Gastrocnemius medialis (tissue), 4 donors: ENCODE results near the gene SCARB2. TPM values are rescaled to one million over a fixed set of nuclear protein-coding genes. Genes with fewer than 3 reads are reported as not detected.

Experiments used
- ATAC-seq, 2 donors: fragments of 150-250 bp; one replicate each; pipeline ENCODE4 v1.9.1; 2016
- DNase-seq, 2 donors: peaks; one replicate each; pipeline ENCODE4 v3.0.0-alpha.2; 2019
- H3K27ac ChIP-seq, 4 donors: fragments of 200-600 bp; sonication (generic); 1 replicate in 1 of 4; 2 replicates in 3 of 4; pipeline ENCODE4 v1.5.1; 2016 to 2018; ENCODE audit warnings: mild to moderate bottlenecking in 2 of 4, moderate library complexity in 1 of 4
- H3K27me3 ChIP-seq, 3 donors: fragments of 200-600 bp; sonication (generic) in 2 of 3; 1 replicate in 1 of 3; 2 replicates in 2 of 3; pipeline versions ENCODE4 v1.5.1 to v1.6.0; 2016 to 2019; ENCODE audit warnings: mild to moderate bottlenecking in 1 of 3, moderate library complexity in 1 of 3
- H3K36me3 ChIP-seq, 2 donors: fragments of 200-600 bp; sonication (generic) in 1 of 2; one replicate each; pipeline ENCODE4 v1.5.1; 2017 to 2018
- H3K4me1 ChIP-seq, 2 donors: fragments of 200-600 bp; sonication (generic) in 1 of 2; one replicate each; pipeline ENCODE4 v1.5.1; 2016 to 2017; ENCODE audit warnings: mild to moderate bottlenecking in 2 of 2
- H3K4me3 ChIP-seq, 4 donors: fragments of 200-600 bp; sonication (generic) in 3 of 4; 1 replicate in 1 of 4; 2 replicates in 3 of 4; pipeline ENCODE4 v1.5.1; 2016 to 2019; ENCODE audit warnings: mild to moderate bottlenecking in 2 of 4
- H3K9me3 ChIP-seq, 3 donors: fragments of 200-600 bp; sonication (generic) in 2 of 3; 1 replicate in 1 of 3; 2 replicates in 2 of 3; pipeline ENCODE4 v1.5.1; 2016 to 2019
- CTCF ChIP-seq, 5 experiments: fragments of 450-650 bp in 3 of 5; fragments of 200-600 bp in 2 of 5; sonication (generic) in 2 of 5; IDR thresholded peaks in 4 of 5; conservative IDR thresholded peaks in 1 of 5; 1 replicate in 4 of 5; 2 replicates in 1 of 5; pipeline ENCODE4 v1.5.1; 2016 to 2019; ENCODE audit warnings: antibody characterized with exemption in 5 of 5, mild to moderate bottlenecking in 3 of 5, moderate library complexity in 3 of 5
- POLR2A ChIP-seq, 2 donors: fragments of 450-650 bp; IDR thresholded peaks; one replicate each; pipeline ENCODE4 v1.6.1; 2017; ENCODE audit warnings: antibody characterized with exemption in 2 of 2, mild to moderate bottlenecking in 2 of 2, moderate library complexity in 2 of 2
- in situ Hi-C, 4 donors: fragments of 200-750 bp; cut with MboI; loops; one replicate each; pipeline versions ENCODE4 v1.15.0 to v1.8.0; 2017; ENCODE audit warnings: low sequenced_read_pairs in 4 of 4
- intact Hi-C: fragments of 100-400 bp; cut with DNase I; formaldehyde crosslinking; loops from one replicate; pipeline ENCODE4 v1.15.1; 2023; ENCODE audit warnings: low total_unique reads
- total RNA-seq, 4 donors: library from RNA; depleted of rRNA; stranded (reverse); fragments of >200 nt; gene quantifications; one replicate each; pipeline versions ENCODE4 v1.1.0 to v1.2.3, GENCODE V29; 2016

SCARB2 gene
- total RNA-seq, 4 donors from 2014 or later = 91.3 to 292 (median 186) TPM

- H3K36me3 ChIP-seq = no peaks in the 10 kb centered on the region
- H3K27ac ChIP-seq = peak overlapping the region in 2 of 4 donors; percentile 12 to 92
- no peak for TF ChIP-seq POLR2A (IDR thresholded peaks at IDR 0.05)
- no peak for TF ChIP-seq CTCF (IDR thresholded peaks at IDR 0.05 in 4 of 5, conservative IDR thresholded peaks at IDR 0.05 in 1 of 5)
- ATAC-seq (no peak), DNase-seq (no peak)
- H3K4me1 ChIP-seq = peaks cover 18 to 37% of the 10 kb centered on the region in 2 donors
- H3K27me3 ChIP-seq = no peaks in the 10 kb centered on the region
- intact Hi-C loops = no loop called here
- no peaks in the 10 kb centered on the region for H3K9me3 ChIP-seq
- in situ Hi-C loops = no loop called here
- H3K4me3 ChIP-seq = no peak overlapping the region
These were observed 20.5 kb upstream of the SCARB2 start for GRCh38 chr4:76233967-76234678.

- no peak overlapping the region for H3K4me3 ChIP-seq
- peak overlapping the region in 2 of 4 donors; percentile 12 to 92 for H3K27ac ChIP-seq
- DNase-seq (no peak), ATAC-seq (no peak)
- TF ChIP-seq POLR2A (IDR thresholded peaks at IDR 0.05) = no peak
- no peak for TF ChIP-seq CTCF (IDR thresholded peaks at IDR 0.05 in 4 of 5, conservative IDR thresholded peaks at IDR 0.05 in 1 of 5)
- in situ Hi-C loops (no loop called here), intact Hi-C loops (no loop called here)
- no peaks in the 10 kb centered on the region for H3K27me3 ChIP-seq
- H3K9me3 ChIP-seq = no peaks in the 10 kb centered on the region
- H3K36me3 ChIP-seq = no peaks in the 10 kb centered on the region
- H3K4me1 ChIP-seq = peaks cover 18 to 32% of the 10 kb centered on the region in 2 donors
These were observed 19.9 kb upstream of the SCARB2 start for GRCh38 chr4:76233529-76233928.

- TF ChIP-seq CTCF (IDR thresholded peaks at IDR 0.05 in 4 of 5, conservative IDR thresholded peaks at IDR 0.05 in 1 of 5) (no peak), POLR2A (IDR thresholded peaks at IDR 0.05) (no peak)
- Histone ChIP-seq H3K9me3 (no peaks in the 10 kb centered on the region), H3K4me1 (peaks cover 18 to 32% of the 10 kb centered on the region in 2 donors), H3K27ac (peak overlapping the region in 1 of 4 donors; percentile 92), H3K36me3 (no peaks in the 10 kb centered on the region), H3K4me3 (no peak overlapping the region), H3K27me3 (no peaks in the 10 kb centered on the region)
- DNase-seq (no peak), ATAC-seq (no peak)
- in situ Hi-C loops (no loop called here), intact Hi-C loops (no loop called here)
These were observed 19.5 kb upstream of the SCARB2 start for GRCh38 chr4:76233083-76233482.

GRCh38 chr4:76232681-76233080 is 19.1 kb upstream of the SCARB2 start:
- intact Hi-C loops (no loop called here), in situ Hi-C loops (no loop called here)
- Histone ChIP-seq H3K27me3 (no peaks in the 10 kb centered on the region), H3K9me3 (no peaks in the 10 kb centered on the region), H3K27ac (peak overlapping the region in 1 of 4 donors; percentile 92), H3K4me3 (no peak overlapping the region), H3K4me1 (peaks cover 14 to 30% of the 10 kb centered on the region in 2 donors), H3K36me3 (no peaks in the 10 kb centered on the region)
- ATAC-seq = no peak
- no peak for DNase-seq
- TF ChIP-seq CTCF (IDR thresholded peaks at IDR 0.05 in 4 of 5, conservative IDR thresholded peaks at IDR 0.05 in 1 of 5) = no peak
- TF ChIP-seq POLR2A (IDR thresholded peaks at IDR 0.05) = no peak
